HCT116 (cell line): ENCODE results near the gene MAP3K4. TPM values are rescaled to one million over a fixed set of nuclear protein-coding genes. Genes with fewer than 3 reads are reported as not detected.

Source experiments
- ATAC-seq: fragments of 200-7000 bp; cut with Tn5 transposase; 2 replicates; pipeline ENCODE4 v1.9.1; 2020; ENCODE audit warnings: mild to moderate bottlenecking, moderate library complexity
- BruUV-seq: library from RNA; stranded (reverse); fragments of 400-500 nt; replicated peaks from 2 replicates; lab custom pipeline; 2021; lab: Mats Ljungman, UMichigan
- CTCF ChIA-PET: fragments of 300-600 bp; sonication (Branson Sonifier 250); formaldehyde crosslinking; loops from one replicate; lab custom pipeline; 2021; ENCODE audit warnings: antibody characterized with exemption; lab: Charles Lee
- POLR2A ChIA-PET: fragments of 300-600, 350-600 bp; sonication (Branson Sonifier 250); formaldehyde crosslinking; loops from one replicate; lab custom pipeline; 2021; ENCODE audit warnings: antibody characterized with exemption; lab: Charles Lee
- RAD21 ChIA-PET, 2 experiments: fragments of 300-600 bp; sonication (Branson Sonifier 250); formaldehyde crosslinking; loops; one replicate each; lab custom pipeline; 2023; ENCODE audit warnings: low total read pairs in 2 of 2; ENCODE audit not compliant: uncharacterized antibody in 2 of 2, unreplicated experiment in 2 of 2, low non-redundant PET in 1 of 2; lab: Charles Lee
- DNase-seq: peaks from one replicate; pipeline ENCODE4 v3.0.0-alpha.2; 2010; ENCODE audit warnings: low read depth, low spot score
- H2AFZ ChIP-seq: fragments of 200-600 bp; shearing (Covaris generic), sonication (generic); 2 replicates; pipeline ENCODE4 v1.6.1; 2017; ENCODE audit warnings: low read depth, mixed run types, mixed read lengths, antibody characterized with exemption, low read length; ENCODE audit not compliant: poor library complexity, severe bottlenecking
- H3K27ac ChIP-seq: 2 replicates; pipeline ENCODE4 v1.5.1; 2012; ENCODE audit warnings: low read depth, low read length
- H3K27me3 ChIP-seq: fragments of 200-600 bp; sonication (generic); 2 replicates; pipeline ENCODE4 v1.6.1; 2016; ENCODE audit warnings: mixed run types, low read length, mixed read lengths; ENCODE audit not compliant: insufficient read depth
- H3K36me3 ChIP-seq, 2 experiments: fragments of 200-500 bp in 1 of 2; fragments of 200-600 bp in 1 of 2; sonication (Bioruptor generic) in 1 of 2; sonication (generic) in 1 of 2; 2 replicates each; pipeline versions ENCODE4 v1.5.1 to v1.6.1; 2014 to 2016; ENCODE audit warnings: low read length in 2 of 2, inconsistent platforms in 1 of 2, mixed read lengths in 1 of 2, mixed run types in 1 of 2; ENCODE audit not compliant: insufficient read depth in 2 of 2, control insufficient read depth in 1 of 2
- H3K4me1 ChIP-seq, 2 experiments: fragments of 200-600 bp in 1 of 2; sonication (generic) in 1 of 2; 2 replicates each; pipeline versions ENCODE4 v1.5.1 to v1.6.1; 2012 to 2017; ENCODE audit warnings: low read length in 2 of 2, inconsistent platforms in 1 of 2, mild to moderate bottlenecking in 1 of 2, mixed read lengths in 1 of 2, mixed run types in 1 of 2, moderate library complexity in 1 of 2; ENCODE audit not compliant: insufficient read depth in 2 of 2, control insufficient read depth in 1 of 2
- H3K4me2 ChIP-seq: fragments of 200-600 bp; sonication (generic); 2 replicates; pipeline ENCODE4 v1.6.1; 2017; ENCODE audit warnings: mixed run types, low read length, mixed read lengths
- H3K4me3 ChIP-seq, 2 experiments: fragments of 200-600 bp in 1 of 2; sonication (generic) in 1 of 2; replicated peaks in 1 of 2; 2 replicates each; pipeline ENCODE4 v1.5.1; 2011 to 2016; ENCODE audit warnings: low read length in 2 of 2, control low read depth in 1 of 2, low read depth in 1 of 2, mild to moderate bottlenecking in 1 of 2, mixed read lengths in 1 of 2, mixed run types in 1 of 2
- H3K79me2 ChIP-seq: fragments of 200-600 bp; sonication (generic); 2 replicates; pipeline ENCODE4 v1.6.1; 2017; ENCODE audit warnings: mild to moderate bottlenecking, mixed run types, low read length, moderate library complexity, mixed read lengths; ENCODE audit not compliant: insufficient read depth
- H3K9ac ChIP-seq: fragments of 200-600 bp; sonication (generic); 2 replicates; pipeline ENCODE4 v1.6.1; 2016; ENCODE audit warnings: low read length, mixed read lengths
- H3K9me2 ChIP-seq: fragments of 200-600 bp; sonication (generic), shearing (Covaris generic); 2 replicates; pipeline ENCODE4 v1.6.1; 2017; ENCODE audit warnings: mixed run types, mild to moderate bottlenecking, moderate library complexity; ENCODE audit not compliant: insufficient read depth
- H3K9me3 ChIP-seq, 2 experiments: fragments of 200-500 bp in 1 of 2; fragments of 200-600 bp in 1 of 2; sonication (Bioruptor generic) in 1 of 2; sonication (generic) in 1 of 2; 2 replicates each; pipeline ENCODE4 v1.6.1; 2014 to 2017; ENCODE audit warnings: low read length in 2 of 2, mixed read lengths in 2 of 2, inconsistent platforms in 1 of 2, low read depth in 1 of 2, mild to moderate bottlenecking in 1 of 2, mixed run types in 1 of 2, moderate library complexity in 1 of 2; ENCODE audit not compliant: control insufficient read depth in 1 of 2, insufficient read depth in 1 of 2
- H4K20me1 ChIP-seq: fragments of 200-600 bp; sonication (generic), shearing (Covaris generic); 2 replicates; pipeline ENCODE4 v1.6.1; 2017; ENCODE audit warnings: mixed run types, mild to moderate bottlenecking, moderate library complexity; ENCODE audit not compliant: insufficient read depth
- CBX3 ChIP-seq: IDR thresholded peaks from 2 replicates; pipeline ENCODE4 v1.6.1; 2012; ENCODE audit warnings: low read depth
- EGR1 ChIP-seq: IDR thresholded peaks from 2 replicates; pipeline ENCODE4 v1.6.1; 2012; ENCODE audit warnings: low read depth
- FOSL1 ChIP-seq: IDR thresholded peaks from 2 replicates; pipeline ENCODE4 v1.6.1; 2012; ENCODE audit warnings: low read depth
- JUND ChIP-seq: IDR thresholded peaks from 2 replicates; pipeline ENCODE4 v1.6.1; 2012
- POLR2A ChIP-seq: IDR thresholded peaks from 2 replicates; pipeline ENCODE4 v1.7.0; 2011; ENCODE audit warnings: borderline replicate concordance; ENCODE audit not compliant: insufficient read depth, insufficient read length; ENCODE audit errors: extremely low read depth
- RAD21 ChIP-seq: IDR thresholded peaks from 2 replicates; pipeline ENCODE4 v1.6.1; 2012; ENCODE audit warnings: low read depth, mild to moderate bottlenecking
- SP1 ChIP-seq: IDR thresholded peaks from 2 replicates; pipeline ENCODE4 v1.6.1; 2012; ENCODE audit warnings: low read depth
- SRF ChIP-seq: IDR thresholded peaks from 2 replicates; pipeline ENCODE4 v1.6.1; 2012; ENCODE audit warnings: low read depth
- TCF7L2 ChIP-seq: IDR thresholded peaks from 2 replicates; pipeline ENCODE4 v1.7.0; 2011; ENCODE audit warnings: borderline replicate concordance, inconsistent platforms; ENCODE audit not compliant: insufficient read depth, insufficient read length; ENCODE audit errors: extremely low read depth
- YY1 ChIP-seq: IDR thresholded peaks from 2 replicates; pipeline ENCODE4 v1.6.1; 2011; ENCODE audit warnings: low read length, low read depth, moderate library complexity, mild to moderate bottlenecking; ENCODE audit not compliant: insufficient replicate concordance; ENCODE audit errors: extremely low read depth
- ZFX ChIP-seq: fragments of 450-650 bp; IDR thresholded peaks from 2 replicates; pipeline ENCODE4 v1.6.1; 2017
- ZNF274 ChIP-seq: fragments of 200-500 bp; sonication (Bioruptor generic); IDR thresholded peaks from 2 replicates; pipeline ENCODE4 v1.6.1; 2014; ENCODE audit warnings: mild to moderate bottlenecking, low read depth, low read length, inconsistent platforms
- intact Hi-C: fragments of 100-400 bp; cut with micrococcal nuclease; formaldehyde crosslinking; loops from 2 replicates; pipeline ENCODE4 v1.10.0; 2022
- total RNA-seq: library from RNA; stranded (reverse); gene quantifications from one replicate; pipeline ENCODE4 v1.2.1, GENCODE V29; 2021; ENCODE audit not compliant: unreplicated experiment
- TF ChIP-seq, protein P1 (sequence below): IDR thresholded peaks from 2 replicates; pipeline ENCODE4 v1.6.1; 2012; ENCODE audit warnings: low read depth
- TF ChIP-seq, protein P2 (sequence below): IDR thresholded peaks from 2 replicates; pipeline ENCODE4 v1.6.1; 2011; ENCODE audit warnings: mild to moderate bottlenecking, low read length, moderate library complexity; ENCODE audit not compliant: insufficient replicate concordance; ENCODE audit errors: extremely low read depth
- TF ChIP-seq, protein P3 (sequence below): IDR thresholded peaks from 2 replicates; pipeline ENCODE4 v1.6.1; 2012

The MAP3K4 gene
- total RNA-seq, 1 experiment from 2014 or later = 46.5 TPM

DNA sequence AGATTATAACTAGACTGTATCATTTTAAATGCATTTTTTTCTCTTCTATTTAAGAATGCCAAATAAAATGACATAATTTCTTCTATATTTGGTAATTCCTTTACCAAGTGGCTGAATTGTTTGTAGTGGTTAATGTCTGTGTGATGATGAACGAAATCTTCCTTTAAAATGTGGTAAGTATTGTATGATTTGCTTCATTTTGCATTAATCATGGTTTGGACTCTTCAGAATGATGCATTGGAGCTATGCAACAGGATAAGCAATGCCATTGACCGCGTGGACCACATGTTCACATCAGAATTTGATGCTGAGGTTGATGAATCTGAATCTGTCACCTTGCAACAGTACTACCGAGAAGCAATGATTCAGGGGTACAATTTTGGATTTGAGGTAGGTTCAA lies 99.6 kb downstream of the MAP3K4 start:
- H3K4me1 ChIP-seq = peaks cover 0 to 7% of the 10 kb centered on the region in 2 experiments; a peak in 2 of 4 replicates
- DNase-seq = no peak

More for the DNA sequence above, 99.6 kb downstream of the MAP3K4 start:
- no peak for TF ChIP-seq JUND
- TF ChIP-seq, protein P1, sequence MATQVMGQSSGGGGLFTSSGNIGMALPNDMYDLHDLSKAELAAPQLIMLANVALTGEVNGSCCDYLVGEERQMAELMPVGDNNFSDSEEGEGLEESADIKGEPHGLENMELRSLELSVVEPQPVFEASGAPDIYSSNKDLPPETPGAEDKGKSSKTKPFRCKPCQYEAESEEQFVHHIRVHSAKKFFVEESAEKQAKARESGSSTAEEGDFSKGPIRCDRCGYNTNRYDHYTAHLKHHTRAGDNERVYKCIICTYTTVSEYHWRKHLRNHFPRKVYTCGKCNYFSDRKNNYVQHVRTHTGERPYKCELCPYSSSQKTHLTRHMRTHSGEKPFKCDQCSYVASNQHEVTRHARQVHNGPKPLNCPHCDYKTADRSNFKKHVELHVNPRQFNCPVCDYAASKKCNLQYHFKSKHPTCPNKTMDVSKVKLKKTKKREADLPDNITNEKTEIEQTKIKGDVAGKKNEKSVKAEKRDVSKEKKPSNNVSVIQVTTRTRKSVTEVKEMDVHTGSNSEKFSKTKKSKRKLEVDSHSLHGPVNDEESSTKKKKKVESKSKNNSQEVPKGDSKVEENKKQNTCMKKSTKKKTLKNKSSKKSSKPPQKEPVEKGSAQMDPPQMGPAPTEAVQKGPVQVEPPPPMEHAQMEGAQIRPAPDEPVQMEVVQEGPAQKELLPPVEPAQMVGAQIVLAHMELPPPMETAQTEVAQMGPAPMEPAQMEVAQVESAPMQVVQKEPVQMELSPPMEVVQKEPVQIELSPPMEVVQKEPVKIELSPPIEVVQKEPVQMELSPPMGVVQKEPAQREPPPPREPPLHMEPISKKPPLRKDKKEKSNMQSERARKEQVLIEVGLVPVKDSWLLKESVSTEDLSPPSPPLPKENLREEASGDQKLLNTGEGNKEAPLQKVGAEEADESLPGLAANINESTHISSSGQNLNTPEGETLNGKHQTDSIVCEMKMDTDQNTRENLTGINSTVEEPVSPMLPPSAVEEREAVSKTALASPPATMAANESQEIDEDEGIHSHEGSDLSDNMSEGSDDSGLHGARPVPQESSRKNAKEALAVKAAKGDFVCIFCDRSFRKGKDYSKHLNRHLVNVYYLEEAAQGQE = no peak
- no peak for TF ChIP-seq FOSL1
- TF ChIP-seq CBX3 = no peak
- TF ChIP-seq ZNF274 = no peak
- no peak for TF ChIP-seq YY1
- no peak for TF ChIP-seq RAD21
- no peak for TF ChIP-seq POLR2A
- TF ChIP-seq ZFX = no peak
- TF ChIP-seq EGR1 = no peak
- no peak for TF ChIP-seq SP1
- no peak for TF ChIP-seq TCF7L2
- TF ChIP-seq, protein P2, sequence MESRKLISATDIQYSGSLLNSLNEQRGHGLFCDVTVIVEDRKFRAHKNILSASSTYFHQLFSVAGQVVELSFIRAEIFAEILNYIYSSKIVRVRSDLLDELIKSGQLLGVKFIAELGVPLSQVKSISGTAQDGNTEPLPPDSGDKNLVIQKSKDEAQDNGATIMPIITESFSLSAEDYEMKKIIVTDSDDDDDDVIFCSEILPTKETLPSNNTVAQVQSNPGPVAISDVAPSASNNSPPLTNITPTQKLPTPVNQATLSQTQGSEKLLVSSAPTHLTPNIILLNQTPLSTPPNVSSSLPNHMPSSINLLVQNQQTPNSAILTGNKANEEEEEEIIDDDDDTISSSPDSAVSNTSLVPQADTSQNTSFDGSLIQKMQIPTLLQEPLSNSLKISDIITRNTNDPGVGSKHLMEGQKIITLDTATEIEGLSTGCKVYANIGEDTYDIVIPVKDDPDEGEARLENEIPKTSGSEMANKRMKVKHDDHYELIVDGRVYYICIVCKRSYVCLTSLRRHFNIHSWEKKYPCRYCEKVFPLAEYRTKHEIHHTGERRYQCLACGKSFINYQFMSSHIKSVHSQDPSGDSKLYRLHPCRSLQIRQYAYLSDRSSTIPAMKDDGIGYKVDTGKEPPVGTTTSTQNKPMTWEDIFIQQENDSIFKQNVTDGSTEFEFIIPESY = no peak
- TF ChIP-seq, protein P3, sequence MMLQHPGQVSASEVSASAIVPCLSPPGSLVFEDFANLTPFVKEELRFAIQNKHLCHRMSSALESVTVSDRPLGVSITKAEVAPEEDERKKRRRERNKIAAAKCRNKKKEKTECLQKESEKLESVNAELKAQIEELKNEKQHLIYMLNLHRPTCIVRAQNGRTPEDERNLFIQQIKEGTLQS = no peak
- TF ChIP-seq SRF = no peak
- ATAC-seq = no peak
- H3K4me2 ChIP-seq = no peak overlapping the region
- RAD21 ChIA-PET = no interaction called here
- no peaks in the 10 kb centered on the region for H3K9me2 ChIP-seq
- no peak overlapping the region for H3K27ac ChIP-seq
- H3K36me3 ChIP-seq = peaks cover 8 to 43% of the 10 kb centered on the region in 2 experiments
- H3K79me2 ChIP-seq = no peaks in the 10 kb centered on the region
- CTCF ChIA-PET = no interaction called here
- 0 out of 2 replicates have a peak, but pooled peaks cover 10% of the 10 kb centered on the region for H4K20me1 ChIP-seq
- no TSS peak for BruUV-seq
- H2AFZ ChIP-seq = no peak overlapping the region
- POLR2A ChIA-PET = no interaction called here
- intact Hi-C loops = loop anchor here (10.0 kb wide), 1 partner anchor 156 kb away; no protein-coding TSS in a partner anchor
- H3K9me3 ChIP-seq = no peaks in the 10 kb centered on the region
- no peak overlapping the region for H3K4me3 ChIP-seq
- H3K27me3 ChIP-seq = no peaks in the 10 kb centered on the region
- no peak overlapping the region for H3K9ac ChIP-seq
